Measurements from ENCODE around the gene URAD.

URAD gene

DNA sequence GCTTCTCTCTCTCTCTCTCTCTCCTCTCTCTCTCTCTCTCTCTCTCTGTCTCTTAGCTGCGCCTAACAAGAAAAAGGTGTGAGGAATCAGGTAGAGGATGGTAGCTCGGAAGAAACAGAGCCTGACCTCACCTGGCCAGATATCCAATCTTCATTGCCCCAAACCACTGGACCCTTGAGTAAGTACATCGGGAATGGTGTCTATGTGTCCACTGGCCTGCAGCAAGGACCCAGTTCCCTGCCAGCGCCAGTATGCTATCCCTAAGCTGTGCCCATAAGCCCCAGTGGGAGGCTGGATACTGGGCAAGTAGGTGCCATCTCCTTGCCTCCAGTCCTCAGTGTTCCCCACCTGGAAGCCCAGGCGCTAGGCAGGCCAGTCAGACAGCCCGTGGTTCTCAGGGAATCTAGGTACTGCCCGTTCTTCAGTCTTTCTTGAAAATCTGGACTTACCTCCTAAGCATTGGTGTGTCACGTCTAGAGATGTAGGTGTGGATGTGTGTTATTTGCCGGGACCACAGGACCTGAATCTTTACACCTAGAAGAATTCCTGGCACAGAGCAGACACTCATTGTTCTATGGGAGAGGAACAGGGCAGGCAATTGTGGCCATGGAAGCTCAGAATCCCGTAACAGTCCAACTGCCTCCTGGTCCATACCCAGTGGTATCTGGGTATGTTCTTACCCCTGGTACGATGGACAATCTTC is 7.3 kb downstream of the URAD start:
- no peak for DNase-seq (ENCODE audit: low spot score in 2 of 2)
- H3K4me3 Mint-ChIP-seq: no peak overlapping the region
- peaks cover 85% of the 10 kb centered on the region for H3K27me3 Mint-ChIP-seq
- no peaks in the 10 kb centered on the region for H3K9me3 Mint-ChIP-seq
- no peak overlapping the region for H3K27ac Mint-ChIP-seq (ENCODE audit: low read depth)
- H3K4me1 Mint-ChIP-seq: peaks cover 14% of the 10 kb centered on the region
- no peak for ATAC-seq (replicated peaks; ENCODE audit: extremely low read depth, poor library complexity, severe bottlenecking)
- no peaks in the 10 kb centered on the region for H3K36me3 Mint-ChIP-seq (ENCODE audit: insufficient read depth)

DNA sequence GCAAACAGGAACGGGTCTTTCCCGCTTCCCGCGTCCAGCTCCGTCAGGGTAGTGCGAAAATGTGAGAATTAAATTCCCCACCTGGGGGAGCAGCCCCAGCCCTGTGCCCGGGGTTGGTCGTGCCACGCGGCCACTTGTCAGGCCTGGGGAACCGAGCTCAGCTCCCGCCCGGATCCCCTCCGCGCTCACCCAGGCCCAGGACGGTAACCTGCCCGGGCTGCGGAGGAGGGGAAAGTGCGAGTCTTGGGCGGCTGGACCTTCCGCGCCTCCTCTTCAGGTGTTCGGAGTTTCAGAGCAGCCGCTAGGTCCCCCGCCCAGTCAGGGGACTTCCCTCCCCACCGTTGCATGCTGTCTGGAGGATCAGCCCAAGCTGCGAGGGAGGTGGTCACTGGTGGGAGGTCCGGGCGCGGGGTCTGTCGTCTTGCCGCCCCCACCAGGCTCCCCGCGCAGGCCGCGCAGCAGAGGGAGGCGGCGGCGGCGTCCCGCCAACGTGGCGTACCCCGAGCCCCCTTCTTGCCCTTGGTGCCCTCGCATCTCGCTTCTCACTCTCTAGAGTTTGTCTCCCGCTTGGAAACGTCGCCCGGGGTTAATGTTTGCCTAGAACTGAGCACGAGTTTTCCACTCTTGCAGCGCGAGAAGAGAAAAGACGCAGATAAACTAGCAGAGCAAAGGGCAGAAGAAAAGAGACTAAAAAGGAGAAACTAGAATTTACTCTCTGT is 8.1 kb downstream of the URAD start:
- Mint-ChIP-seq H3K27ac (ENCODE audit: low read depth) (no peak overlapping the region), H3K4me3 (no peak overlapping the region), H3K27me3 (peaks cover 92% of the 10 kb centered on the region), H3K9me3 (no peaks in the 10 kb centered on the region), H3K36me3 (ENCODE audit: insufficient read depth) (no peaks in the 10 kb centered on the region), H3K4me1 (peaks cover 14% of the 10 kb centered on the region)
- DNase-seq (ENCODE audit: low spot score in 2 of 2) (no peak), ATAC-seq (replicated peaks; ENCODE audit: extremely low read depth, poor library complexity, severe bottlenecking) (no peak)

DNA sequence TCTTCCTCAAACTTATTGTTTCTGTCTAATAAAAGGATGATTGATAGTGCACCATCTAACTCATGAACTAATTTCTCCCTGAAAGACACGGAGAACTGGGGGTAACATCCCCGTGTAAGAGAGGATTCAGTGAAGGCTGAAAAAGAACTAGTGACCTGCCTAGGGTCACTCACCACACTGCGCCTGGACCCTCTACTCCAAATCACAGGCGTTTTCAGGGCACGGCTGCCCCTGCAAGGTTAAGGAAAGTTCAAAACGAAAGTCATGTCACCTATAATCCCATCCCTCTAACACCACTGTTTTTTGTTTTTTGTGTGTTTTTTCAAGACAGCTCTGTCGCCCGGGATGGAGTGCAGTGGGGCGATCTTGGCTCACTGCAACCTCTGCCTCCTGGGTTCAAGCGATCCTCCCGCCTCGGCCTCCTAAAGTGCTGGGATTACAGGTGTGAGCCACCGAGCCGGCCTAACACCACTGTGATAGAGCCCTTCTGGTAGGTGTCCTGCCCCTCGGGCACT is 8.7 kb downstream of the URAD start:
- Mint-ChIP-seq H3K27me3 (peaks cover 98% of the 10 kb centered on the region), H3K27ac (ENCODE audit: low read depth) (no peak overlapping the region), H3K36me3 (ENCODE audit: insufficient read depth) (no peaks in the 10 kb centered on the region), H3K9me3 (no peaks in the 10 kb centered on the region), H3K4me1 (peaks cover 14% of the 10 kb centered on the region), H3K4me3 (peak overlapping the region; percentile 12)
- DNase-seq (ENCODE audit: low spot score in 2 of 2): no peak
- ATAC-seq (replicated peaks; ENCODE audit: extremely low read depth, poor library complexity, severe bottlenecking): no peak

DNA sequence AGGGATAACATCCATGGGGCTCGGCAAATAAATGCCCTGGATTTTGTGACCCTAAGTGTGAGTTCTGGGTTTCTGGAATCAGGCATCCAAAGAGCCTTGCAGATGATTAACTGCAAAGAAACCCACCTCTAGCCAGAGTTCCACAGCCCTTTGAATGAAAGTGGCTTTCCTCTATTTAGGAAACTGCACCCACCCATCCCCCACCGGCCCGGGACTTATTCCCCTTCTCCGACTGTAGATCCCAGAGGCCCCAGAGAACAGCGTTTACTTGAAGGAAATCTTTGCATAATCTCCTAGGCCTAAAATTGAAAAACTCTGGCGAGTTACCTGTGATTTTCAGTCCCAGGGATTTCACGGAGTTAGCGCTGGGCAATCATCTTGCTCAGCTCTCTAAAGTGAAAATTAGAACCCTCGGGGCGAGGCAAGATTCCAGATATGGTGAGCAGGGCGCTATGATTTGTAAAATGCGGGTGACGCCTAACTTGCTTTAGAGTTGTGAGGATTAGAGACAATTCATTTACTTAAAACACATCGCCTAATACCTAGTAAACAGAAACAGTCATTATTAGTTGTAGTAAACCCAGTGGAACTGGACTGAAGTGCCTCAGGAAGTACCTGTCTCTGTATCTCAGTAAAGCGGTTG is 9.4 kb downstream of the URAD start:
- no peak for DNase-seq (ENCODE audit: low spot score in 2 of 2)
- no peaks in the 10 kb centered on the region for H3K9me3 Mint-ChIP-seq
- no peak for ATAC-seq (replicated peaks; ENCODE audit: extremely low read depth, poor library complexity, severe bottlenecking)
- no peaks in the 10 kb centered on the region for H3K36me3 Mint-ChIP-seq (ENCODE audit: insufficient read depth)
- peaks cover 14% of the 10 kb centered on the region for H3K4me1 Mint-ChIP-seq
- peaks cover 100% of the 10 kb centered on the region for H3K27me3 Mint-ChIP-seq
- H3K27ac Mint-ChIP-seq (ENCODE audit: low read depth): no peak overlapping the region
- peak overlapping the region; percentile 12 for H3K4me3 Mint-ChIP-seq

DNA sequence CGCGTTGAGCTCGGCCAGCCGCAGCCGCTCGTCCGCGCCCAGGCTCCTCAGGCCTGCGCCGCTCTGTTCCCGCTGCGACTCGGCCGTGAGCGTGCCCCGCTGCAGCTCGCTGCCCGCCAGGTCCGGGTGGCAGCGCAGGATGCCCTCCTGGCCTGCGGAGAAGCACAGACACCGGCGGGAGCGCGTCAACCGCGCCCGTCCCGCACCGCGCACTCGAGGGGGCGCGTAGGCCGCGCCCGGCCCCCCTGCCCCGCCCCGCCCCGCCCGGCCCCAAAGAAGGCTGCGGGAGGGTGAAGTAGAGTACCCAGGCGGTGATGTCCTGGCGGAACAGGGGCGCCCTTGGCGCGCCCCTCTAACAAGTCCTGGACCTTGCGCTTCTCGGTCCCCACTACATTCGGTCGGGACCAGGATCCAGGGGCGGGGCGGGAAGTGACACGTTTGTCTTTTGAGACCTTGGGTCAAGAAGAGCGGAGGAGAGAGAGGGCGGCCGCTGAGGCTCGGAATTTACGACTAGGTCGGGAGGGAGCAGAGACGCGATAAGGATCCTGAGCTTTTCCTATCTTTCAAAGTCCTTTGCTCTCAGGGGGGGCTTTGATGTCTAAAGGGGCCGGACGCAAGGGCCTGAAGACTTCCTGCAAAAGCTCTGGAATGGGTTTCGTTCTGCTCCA is 10.1 kb downstream of the URAD start:
- Mint-ChIP-seq H3K4me1 (peaks cover 14% of the 10 kb centered on the region), H3K27ac (ENCODE audit: low read depth) (no peak overlapping the region), H3K36me3 (ENCODE audit: insufficient read depth) (no peaks in the 10 kb centered on the region), H3K9me3 (no peaks in the 10 kb centered on the region), H3K4me3 (no peak overlapping the region), H3K27me3 (peaks cover 100% of the 10 kb centered on the region)
- ATAC-seq (replicated peaks; ENCODE audit: extremely low read depth, poor library complexity, severe bottlenecking) (no peak), DNase-seq (ENCODE audit: low spot score in 2 of 2) (no peak)

DNA sequence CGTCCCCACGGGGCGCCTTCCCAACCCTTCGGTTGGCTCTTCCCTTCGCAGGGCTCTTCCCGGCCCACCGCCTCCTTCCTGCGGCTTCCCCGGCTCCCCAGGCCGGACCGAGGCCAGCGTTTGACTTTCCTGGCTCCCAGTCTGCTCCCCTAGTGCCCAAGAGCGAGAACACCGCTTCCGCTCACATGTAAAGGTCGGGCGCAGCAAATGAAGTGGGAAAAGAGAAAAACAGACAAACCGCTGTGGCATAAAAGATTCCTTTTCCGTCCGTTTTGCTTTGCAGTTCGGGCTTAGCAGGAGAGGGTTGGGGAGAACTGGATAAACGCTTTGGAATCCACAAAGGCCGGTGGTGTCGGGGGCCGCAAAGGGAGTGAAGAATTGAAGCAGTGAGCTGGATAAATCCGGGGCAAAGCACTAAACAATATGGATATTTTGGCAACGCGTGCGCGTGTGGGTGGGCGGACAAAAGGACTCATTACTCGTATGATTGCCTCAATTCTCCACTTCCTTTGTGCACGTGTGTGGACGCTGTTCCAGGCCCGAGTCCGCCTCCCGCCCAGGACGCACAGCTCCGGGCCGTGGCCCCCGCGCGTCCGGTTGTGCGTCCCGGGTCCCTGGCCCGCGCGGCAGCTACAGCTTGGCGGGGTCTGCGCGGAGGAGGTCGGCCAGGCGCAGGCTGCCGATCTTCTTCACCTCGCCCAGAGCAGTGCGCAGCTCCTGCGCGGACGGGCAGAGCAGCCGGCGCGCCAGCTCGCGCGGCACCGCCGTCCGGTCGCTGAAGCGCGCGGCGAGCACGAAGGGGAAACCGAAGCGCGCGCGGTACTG is 10.8 kb downstream of the URAD start:
- ATAC-seq (replicated peaks; ENCODE audit: extremely low read depth, poor library complexity, severe bottlenecking) (no peak), DNase-seq (ENCODE audit: low spot score in 2 of 2) (no peak)
- peaks cover 97% of the 10 kb centered on the region for H3K27me3 Mint-ChIP-seq
- peak overlapping the region; percentile 37 for H3K4me3 Mint-ChIP-seq
- H3K4me1 Mint-ChIP-seq: peaks cover 14% of the 10 kb centered on the region
- no peaks in the 10 kb centered on the region for H3K9me3 Mint-ChIP-seq
- H3K36me3 Mint-ChIP-seq (ENCODE audit: insufficient read depth): no peaks in the 10 kb centered on the region
- no peak overlapping the region for H3K27ac Mint-ChIP-seq (ENCODE audit: low read depth)

DNA sequence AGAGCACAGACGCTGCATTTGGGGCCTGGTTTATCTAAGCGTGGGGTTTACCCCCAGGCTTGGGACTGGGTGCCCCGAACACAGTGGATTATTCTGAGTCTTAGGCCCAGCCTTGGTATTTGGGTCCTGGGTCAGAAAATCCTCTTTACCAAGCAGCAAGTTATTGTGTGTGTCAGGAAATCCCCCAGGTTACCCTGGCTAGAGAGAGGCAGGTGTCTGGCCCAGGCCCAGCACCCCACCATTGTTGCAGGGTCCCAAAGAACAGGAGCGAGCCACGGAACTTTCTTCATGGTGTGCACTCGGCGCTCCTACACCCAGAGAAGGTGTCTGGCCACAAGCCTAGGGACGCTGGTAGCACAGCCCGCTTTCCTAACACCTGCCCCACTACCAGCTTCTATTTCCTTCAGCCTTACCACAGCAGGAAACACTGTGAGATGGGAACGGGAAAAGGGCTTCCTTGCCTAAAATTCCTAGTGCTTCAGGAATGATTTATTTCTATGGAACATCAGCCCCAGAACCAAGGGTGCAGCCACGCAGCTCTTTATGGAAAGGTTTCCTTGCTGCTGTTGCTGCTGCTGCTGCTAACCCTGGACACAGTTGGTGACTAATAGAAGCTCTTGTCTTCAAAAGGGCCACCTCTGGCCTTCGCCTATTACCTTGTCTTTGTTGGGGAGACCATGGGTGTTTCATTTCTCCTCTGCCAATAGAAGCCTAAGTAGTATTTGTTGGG is 12.0 kb downstream of the URAD start:
- ATAC-seq (replicated peaks; ENCODE audit: extremely low read depth, poor library complexity, severe bottlenecking) (no peak), DNase-seq (ENCODE audit: low spot score in 2 of 2) (no peak)
- peaks cover 94% of the 10 kb centered on the region for H3K27me3 Mint-ChIP-seq

DNA sequence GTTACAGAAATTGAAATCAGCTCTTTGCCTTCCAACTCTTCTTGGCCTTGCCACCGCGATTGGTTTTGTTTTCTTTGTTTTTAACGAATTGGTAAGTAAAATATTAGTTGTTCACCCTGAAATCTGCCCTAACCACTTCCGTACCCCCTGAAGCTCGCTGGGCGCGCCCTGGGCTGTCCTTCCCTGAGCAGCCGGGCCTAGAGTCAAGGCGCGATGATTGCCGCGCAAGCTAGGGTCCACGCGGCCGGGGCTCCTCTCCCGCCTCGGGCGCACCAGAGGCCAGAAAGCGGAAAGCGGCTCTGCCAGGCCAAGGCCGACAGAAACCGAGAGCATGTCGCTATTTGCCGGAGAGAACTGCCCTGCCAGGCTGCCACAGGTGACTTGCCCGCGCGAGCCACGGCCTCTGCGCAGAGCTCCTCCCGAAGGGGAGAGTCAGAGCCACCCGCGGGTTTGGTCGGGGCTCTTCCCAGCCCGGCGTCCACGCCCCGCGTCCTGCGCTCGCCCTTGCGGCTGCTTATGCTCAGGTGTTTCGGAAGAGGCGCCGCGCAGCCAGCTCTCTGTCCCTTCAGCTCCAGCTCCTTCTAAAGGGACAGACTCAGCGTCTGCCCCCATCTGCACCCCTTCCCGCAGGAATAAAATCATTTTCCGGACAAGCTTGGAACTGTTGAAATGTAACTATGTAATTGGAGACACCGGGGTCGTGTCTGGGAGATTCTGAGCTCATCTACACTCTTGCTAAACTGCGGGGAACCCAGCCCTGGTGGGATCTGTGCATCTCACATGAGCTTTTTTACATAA is 12.7 kb downstream of the URAD start:
- no peak overlapping the region for H3K27ac Mint-ChIP-seq (ENCODE audit: low read depth)
- no peaks in the 10 kb centered on the region for H3K36me3 Mint-ChIP-seq (ENCODE audit: insufficient read depth)
- H3K27me3 Mint-ChIP-seq: peaks cover 94% of the 10 kb centered on the region
- no peak for ATAC-seq (replicated peaks; ENCODE audit: extremely low read depth, poor library complexity, severe bottlenecking)
- H3K9me3 Mint-ChIP-seq: no peaks in the 10 kb centered on the region
- H3K4me3 Mint-ChIP-seq: no peak overlapping the region
- no peak for DNase-seq (ENCODE audit: low spot score in 2 of 2)
- peaks cover 10% of the 10 kb centered on the region for H3K4me1 Mint-ChIP-seq

More for the DNA sequence above, 12.0 kb downstream of the URAD start:
- Mint-ChIP-seq H3K4me3 (no peak overlapping the region), H3K27ac (ENCODE audit: low read depth) (no peak overlapping the region), H3K36me3 (ENCODE audit: insufficient read depth) (no peaks in the 10 kb centered on the region), H3K9me3 (no peaks in the 10 kb centered on the region), H3K4me1 (peaks cover 14% of the 10 kb centered on the region)

DNA sequence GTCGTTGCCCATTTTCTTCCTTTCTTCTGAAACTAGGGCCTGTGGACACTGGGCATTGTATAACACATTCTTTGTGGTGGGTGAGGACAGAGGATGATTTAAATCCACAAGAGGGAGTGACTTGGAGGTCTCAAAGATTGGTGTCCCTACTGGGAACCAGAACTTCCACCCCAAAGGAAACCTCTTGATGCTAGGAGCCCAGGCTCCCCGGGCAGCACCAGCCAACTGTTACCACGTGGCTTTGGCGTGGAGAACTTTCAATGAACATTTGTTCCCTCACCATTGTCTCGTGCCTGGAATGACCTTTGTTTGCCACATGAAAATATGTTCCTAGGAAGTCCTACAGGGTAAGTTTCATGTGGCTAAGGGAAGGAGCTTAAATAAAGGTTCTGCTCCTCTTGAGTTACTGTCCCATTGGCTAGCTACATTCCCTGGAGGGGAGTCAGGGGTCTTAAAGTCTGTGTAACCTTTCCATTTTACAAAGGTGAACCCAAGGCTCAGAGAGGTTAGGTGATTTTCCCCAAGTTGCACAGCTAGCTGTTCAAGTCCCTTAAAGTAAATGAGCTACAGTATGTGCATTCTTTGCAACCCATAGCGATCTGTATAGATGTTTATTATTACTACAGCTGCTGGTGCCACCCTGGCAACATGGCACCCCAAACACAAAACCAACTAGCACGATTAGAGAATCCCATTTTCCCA is 14.4 kb downstream of the URAD start:
- Mint-ChIP-seq H3K4me3 (no peak overlapping the region), H3K4me1 (no peaks in the 10 kb centered on the region), H3K36me3 (ENCODE audit: insufficient read depth) (no peaks in the 10 kb centered on the region), H3K27me3 (peaks cover 94% of the 10 kb centered on the region), H3K27ac (ENCODE audit: low read depth) (no peak overlapping the region), H3K9me3 (no peaks in the 10 kb centered on the region)
- DNase-seq (ENCODE audit: low spot score in 2 of 2): no peak
- no peak for ATAC-seq (replicated peaks; ENCODE audit: extremely low read depth, poor library complexity, severe bottlenecking)

DNA sequence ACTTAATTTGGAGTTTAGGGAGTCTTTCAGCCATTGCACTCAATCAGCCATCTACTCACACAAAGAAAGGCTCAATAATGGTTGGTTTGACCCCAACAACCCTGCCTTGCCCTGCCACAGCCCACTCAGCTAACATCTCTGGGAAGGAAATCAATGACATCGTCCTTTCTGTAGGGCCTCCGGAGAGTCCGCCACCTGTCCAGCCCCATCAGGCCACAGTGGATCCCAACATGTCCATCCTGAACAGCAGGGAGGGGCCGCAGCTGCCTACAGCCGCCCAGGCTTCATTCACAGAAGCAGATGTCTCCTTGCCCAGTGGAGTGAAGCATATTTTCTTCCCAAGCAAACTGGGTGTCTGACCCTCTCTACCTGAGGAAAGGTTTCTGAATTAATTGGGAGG is 15.2 kb downstream of the URAD start:
- H3K4me3 Mint-ChIP-seq: no peak overlapping the region
- no peaks in the 10 kb centered on the region for H3K9me3 Mint-ChIP-seq
- H3K4me1 Mint-ChIP-seq: no peaks in the 10 kb centered on the region
- ATAC-seq (replicated peaks; ENCODE audit: extremely low read depth, poor library complexity, severe bottlenecking): no peak
- DNase-seq (ENCODE audit: low spot score in 2 of 2): no peak
- H3K27ac Mint-ChIP-seq (ENCODE audit: low read depth): no peak overlapping the region
- peaks cover 91% of the 10 kb centered on the region for H3K27me3 Mint-ChIP-seq
- no peaks in the 10 kb centered on the region for H3K36me3 Mint-ChIP-seq (ENCODE audit: insufficient read depth)
